Frontal cortex (tissue), 4 donors: ENCODE measurements around the gene DDX52. TPM values are rescaled to one million over a fixed set of nuclear protein-coding genes. Genes with fewer than 3 reads are reported as not detected.

Experiments used
- DNase-seq, 2 donors: peaks; one replicate each; pipeline ENCODE4 v3.0.0; 2012; ENCODE audit warnings: low spot score in 2 of 2
- FAIRE-seq: peaks from 2 replicates; lab custom pipeline; 2012; peaks lifted over from hg19 to GRCh38; lab: Jason Lieb, UNC
- small RNA-seq: library from RNA; depleted of rRNA; stranded (forward); fragments of <200 nt; gene quantifications from one replicate; pipeline ENCODE3, GENCODE V24; 2014
- total RNA-seq: library from RNA; depleted of rRNA; stranded (reverse); fragments of >200 nt; gene quantifications from one replicate; pipeline ENCODE4 v1.2.3, GENCODE V29; 2014
- donor health status: control.
- donor health status: control.
- donor health status: control.

The DDX52 gene
- total RNA-seq, 1 donor from 2014 or later, result 35.9 TPM

GRCh38 chr17:37605081-37605480, 38.2 kb downstream of the DDX52 start:
- no peak for FAIRE-seq

GRCh38 chr17:37604556-37604955, 38.7 kb downstream of the DDX52 start:
- DNase-seq (no peak), FAIRE-seq (no peak)

More at GRCh38 chr17:37605081-37605480, 38.2 kb downstream of the DDX52 start:
- DNase-seq, result no peak

- DNase-seq, result no peak
- no peak for FAIRE-seq
These were observed 45.1 kb downstream of the DDX52 start for GRCh38 chr17:37598145-37598544.

- FAIRE-seq (no peak), DNase-seq (no peak)
These were observed 51.0 kb downstream of the DDX52 start for GRCh38 chr17:37592291-37592690.

- FAIRE-seq, result no peak
These were observed 58.2 kb downstream of the DDX52 start for GRCh38 chr17:37585066-37585465.

GRCh38 chr17:37576281-37576680, 67.0 kb downstream of the DDX52 start:
- FAIRE-seq (no peak), DNase-seq (no peak)

More at GRCh38 chr17:37585066-37585465, 58.2 kb downstream of the DDX52 start:
- no peak for DNase-seq

GRCh38 chr17:37574427-37574826, 68.8 kb downstream of the DDX52 start:
- no peak for FAIRE-seq
- no peak for DNase-seq

GRCh38 chr17:37571674-37572073, 71.6 kb downstream of the DDX52 start:
- no peak for FAIRE-seq
- DNase-seq, result no peak

GRCh38 chr17:37570527-37571093, 72.6 kb downstream of the DDX52 start:
- DNase-seq (peak in 1 of 2 donors; percentile 37), FAIRE-seq (no peak)

- FAIRE-seq (no peak), DNase-seq (no peak)
These were observed 74.7 kb downstream of the DDX52 start for GRCh38 chr17:37568350-37569053.

GRCh38 chr17:37567538-37567937, 75.7 kb downstream of the DDX52 start:
- FAIRE-seq (no peak), DNase-seq (no peak)

GRCh38 chr17:37567137-37567536, 76.1 kb downstream of the DDX52 start:
- FAIRE-seq, result no peak
- DNase-seq, result no peak

GRCh38 chr17:37564252-37564651, 79.0 kb downstream of the DDX52 start:
- DNase-seq, result peak in 1 of 2 donors; percentile 16
- FAIRE-seq, result no peak

GRCh38 chr17:37562016-37562745, 81.1 kb downstream of the DDX52 start:
- no peak for FAIRE-seq
- DNase-seq, result no peak

Small RNA genes within 50 kb of the gene (small RNA-seq; reads per million reads assigned to genes)
- not detected for gene MIR378J

Other genes starting within 250 kb of the DDX52 start
- 99.9 TPM for gene ACACA, start 236.6 kb downstream of the DDX52 start, total RNA-seq
- 44.0 TPM for gene TADA2A, start 236.6 kb downstream of the DDX52 start, total RNA-seq
- 15.1 TPM for gene DUSP14, start 153.6 kb downstream of the DDX52 start, total RNA-seq
- gene SYNRG, start 34.0 kb downstream of the DDX52 start, total RNA-seq, result 24.9 TPM
- gene HNF1B, start 101.6 kb upstream of the DDX52 start, total RNA-seq, result not detected